HepG2 (cell line): ENCODE results near the gene TBC1D14. TPM values are rescaled to one million over a fixed set of nuclear protein-coding genes. Genes with fewer than 3 reads are reported as not detected.

Experiments used
- ARID3A ChIP-seq: IDR thresholded peaks from 2 replicates; pipeline ENCODE4 v1.6.1; 2012; ENCODE audit warnings: low read depth, low read length, improper control_type of control experiment
- ARNT2 ChIP-seq: sonication (generic); formaldehyde crosslinking; IDR thresholded peaks from 2 replicates; pipeline ENCODE4 v1.8.0; 2022; ENCODE audit warnings: mild to moderate bottlenecking, low read depth, missing genetic modification reagents, moderate library complexity
- CAMTA2 ChIP-seq: sonication (generic); formaldehyde crosslinking; IDR thresholded peaks from 2 replicates; pipeline ENCODE4 v1.4.0; 2020; ENCODE audit warnings: mild to moderate bottlenecking, missing genetic modification reagents, borderline replicate concordance
- CREM ChIP-seq, 2 experiments: sonication (generic) in 1 of 2; formaldehyde crosslinking in 1 of 2; IDR thresholded peaks; 2 replicates each; pipeline versions ENCODE4 v1.4.0 to v1.6.1; 2016 to 2020; ENCODE audit warnings: antibody characterized with exemption in 1 of 2, mild to moderate bottlenecking in 1 of 2, missing genetic modification reagents in 1 of 2
- DRAP1 ChIP-seq: IDR thresholded peaks from 2 replicates; pipeline ENCODE4 v1.6.1; 2016; ENCODE audit warnings: missing genetic modification reagents, missing compliant biosample characterization
- GTF3A ChIP-seq: sonication (generic); formaldehyde crosslinking; conservative IDR thresholded peaks from 2 replicates; pipeline ENCODE4 v1.4.0; 2020; ENCODE audit warnings: mild to moderate bottlenecking, missing genetic modification reagents
- HOXA5 ChIP-seq: sonication (generic); formaldehyde crosslinking; IDR thresholded peaks from 2 replicates; pipeline ENCODE4 v1.4.0; 2020; ENCODE audit warnings: missing genetic modification reagents
- IRX3 ChIP-seq: sonication (generic); formaldehyde crosslinking; IDR thresholded peaks from 2 replicates; pipeline ENCODE4 v1.8.1; 2023; ENCODE audit warnings: mild to moderate bottlenecking, low read depth, missing genetic modification reagents, borderline replicate concordance
- MBNL3 ChIP-seq: fragments of 250-450 bp; sonication (Bioruptor Pico); conservative IDR thresholded peaks from 2 replicates; pipeline ENCODE4 v1.8.0; 2022; ENCODE audit warnings: mild to moderate bottlenecking, inconsistent platforms
- MNT ChIP-seq: fragments of 450-650 bp; IDR thresholded peaks from 2 replicates; pipeline ENCODE4 v1.6.1; 2016
- NCOR1 ChIP-seq: fragments of 200-600 bp; sonication (generic); IDR thresholded peaks from 2 replicates; pipeline ENCODE4 v1.7.0; 2017; ENCODE audit warnings: antibody characterized with exemption, low read length, borderline replicate concordance
- SKIL ChIP-seq: sonication (generic); formaldehyde crosslinking; IDR thresholded peaks from 2 replicates; pipeline ENCODE4 v1.8.0; 2022; ENCODE audit warnings: missing genetic modification reagents, mild to moderate bottlenecking, moderate library complexity, borderline replicate concordance
- SMC3 ChIP-seq: IDR thresholded peaks from 2 replicates; pipeline ENCODE4 v1.6.1; 2011; ENCODE audit warnings: low read length, improper control_type of control experiment
- U2AF1 ChIP-seq: fragments of 200-400 bp; formaldehyde crosslinking; optimal IDR thresholded peaks from 2 replicates; pipeline ENCODE3; 2017; ENCODE audit warnings: mild to moderate bottlenecking, low read depth, low read length
- ZNF317 ChIP-seq: sonication (generic); formaldehyde crosslinking; IDR thresholded peaks from 2 replicates; pipeline ENCODE4 v1.5.0; 2020; ENCODE audit warnings: mild to moderate bottlenecking, missing genetic modification reagents
- ZNF563 ChIP-seq: sonication (generic); formaldehyde crosslinking; IDR thresholded peaks from 2 replicates; pipeline ENCODE4 v1.8.0; 2022; ENCODE audit warnings: mild to moderate bottlenecking, moderate library complexity, missing genetic modification reagents
- ZNF607 ChIP-seq: sonication (generic); formaldehyde crosslinking; IDR thresholded peaks from 2 replicates; pipeline ENCODE4 v1.5.1; 2020; ENCODE audit warnings: missing genetic modification reagents, mild to moderate bottlenecking, borderline replicate concordance
- ZNF737 ChIP-seq: sonication (generic); formaldehyde crosslinking; IDR thresholded peaks from 2 replicates; pipeline ENCODE4 v1.5.0; 2020; ENCODE audit warnings: missing genetic modification reagents, mild to moderate bottlenecking, borderline replicate concordance
- ZNF770 ChIP-seq: sonication (generic); formaldehyde crosslinking; IDR thresholded peaks from 2 replicates; pipeline ENCODE4 v1.5.0; 2020; ENCODE audit warnings: mild to moderate bottlenecking, missing genetic modification reagents
- ZNF776 ChIP-seq: sonication (generic); formaldehyde crosslinking; IDR thresholded peaks from 2 replicates; pipeline ENCODE4 v1.4.0; 2020; ENCODE audit warnings: mild to moderate bottlenecking, missing genetic modification reagents
- ZNF777 ChIP-seq: sonication (generic); formaldehyde crosslinking; IDR thresholded peaks from 2 replicates; pipeline ENCODE4 v1.4.0; 2020; ENCODE audit warnings: missing genetic modification reagents
- polyA plus RNA-seq, 8 experiments: library from polyadenylated mRNA; depleted of rRNA in 3 of 8; stranded (reverse) in 7 of 8; unstranded in 1 of 8; fragments of >200 nt; fragmentation: Illumina TruSeq in 4 of 8; extraction: Trizol in 4 of 8; gene quantifications; 2 replicates each; pipeline versions ENCODE4 v1.2.1 to v1.2.3, GENCODE V29; 2011 to 2016; ENCODE audit warnings: low read depth in 4 of 8, missing spikeins in 1 of 8, mixed read lengths in 1 of 8; ENCODE audit not compliant: insufficient read depth in 1 of 8
- total RNA-seq, 5 experiments: library from RNA; depleted of rRNA; stranded (reverse); fragments of >200 nt; fragmentation: Illumina TruSeq; extraction: Trizol; gene quantifications; 2 replicates each; pipeline ENCODE4 v1.2.3, GENCODE V29; 2016; ENCODE audit warnings: low read depth in 1 of 5

The TBC1D14 gene
- total and polyA plus RNA-seq, 2 of the 13 experiments (the other 11 are each of a cell fraction or from before 2014, with no cell fraction given) = 29.5 to 46.5 TPM

- TF ChIP-seq ZNF737 (CRISPR knock-in tag) = no peak
- TF ChIP-seq ARNT2 (CRISPR knock-in tag) = 0 out of 2 replicates have a peak, but pooled peaks have one; percentile 47
- no peak; the same call in none of the 2 replicates for TF ChIP-seq HOXA5
- no peak for TF ChIP-seq U2AF1
- TF ChIP-seq SKIL = peak; percentile 89
- TF ChIP-seq CREM (IDR thresholded peaks at IDR 0.05) = peak; percentile 76
- TF ChIP-seq CREM (CRISPR knock-in tag; IDR thresholded peaks at IDR 0.05) = no peak
- 0 out of 2 replicates have a peak, but pooled peaks have one; percentile 59 for TF ChIP-seq GTF3A (CRISPR knock-in tag)
- no peak for TF ChIP-seq CAMTA2 (CRISPR knock-in tag)
- TF ChIP-seq IRX3 (CRISPR knock-in tag) = no peak
- no peak for TF ChIP-seq ZNF776 (CRISPR knock-in tag)
- peak; percentile 64 for TF ChIP-seq MNT
- TF ChIP-seq ZNF777 (CRISPR knock-in tag) = no peak
- TF ChIP-seq MBNL3 = no peak
- TF ChIP-seq NCOR1 = peak; percentile 52; the same call in 1 of the 2 replicates
- peak; percentile 85 for TF ChIP-seq ZNF317 (CRISPR knock-in tag)
- TF ChIP-seq ZNF607 (CRISPR knock-in tag) = peak; percentile 89; the same call in 1 of the 2 replicates
- peak; percentile 77 for TF ChIP-seq ARID3A
- TF ChIP-seq ZNF563 (CRISPR knock-in tag) = peak; percentile 82; the same call in 1 of the 2 replicates
- TF ChIP-seq ZNF770 = no peak
- peak; percentile 59; the same call in 1 of the 2 replicates for TF ChIP-seq DRAP1
- peak; percentile 64 for TF ChIP-seq SMC3
These were observed 8.0 kb downstream of the TBC1D14 start (continued) for GRCh38 chr4:6917461-6918271.
